Endodermal cell (in vitro differentiated cells): ENCODE measurements around the gene C4orf50. TPM values are rescaled to one million over a fixed set of nuclear protein-coding genes. Genes with fewer than 3 reads are reported as not detected.

Experiments used
- DNase-seq: peaks from one replicate; pipeline ENCODE4 v3.0.0-alpha.2; 2017
- H3K27ac ChIP-seq: 2 replicates; pipeline ENCODE4 v1.5.1; 2013; ENCODE audit warnings: mild to moderate bottlenecking, low read depth, low read length, moderate library complexity
- H3K27me3 ChIP-seq: 2 replicates; pipeline ENCODE4 v1.6.1; 2013; ENCODE audit warnings: mild to moderate bottlenecking, low read length, moderate library complexity; ENCODE audit not compliant: insufficient read depth, control insufficient read depth, poor library complexity, severe bottlenecking
- H3K36me3 ChIP-seq: 2 replicates; pipeline ENCODE4 v1.7.0; 2013; ENCODE audit warnings: mild to moderate bottlenecking, low read length, moderate library complexity; ENCODE audit not compliant: control insufficient read depth, insufficient read depth
- H3K4me1 ChIP-seq: one replicate; pipeline ENCODE4 v1.7.0; 2013; ENCODE audit warnings: low read length; ENCODE audit not compliant: control insufficient read depth, insufficient read depth
- H3K4me3 ChIP-seq: 2 replicates; pipeline ENCODE4 v1.5.1; 2013; ENCODE audit warnings: mild to moderate bottlenecking, low read length, moderate library complexity
- H3K9ac ChIP-seq: 2 replicates; pipeline ENCODE4 v1.6.1; 2013; ENCODE audit warnings: mild to moderate bottlenecking, low read length, moderate library complexity; ENCODE audit not compliant: poor library complexity, severe bottlenecking; ENCODE audit errors: extremely low read depth
- H3K9me3 ChIP-seq: 2 replicates; pipeline ENCODE4 v1.6.1; 2013; ENCODE audit warnings: mild to moderate bottlenecking, low read length, moderate library complexity; ENCODE audit not compliant: control insufficient read depth
- H3K27ac Mint-ChIP-seq: 2 replicates; pipeline ENCODE4 v1.8.0; 2020; ENCODE audit warnings: mixed read lengths
- H3K27me3 Mint-ChIP-seq: 2 replicates; pipeline ENCODE4 v1.8.0; 2021; ENCODE audit warnings: mild to moderate bottlenecking, mixed read lengths; ENCODE audit not compliant: insufficient read depth
- H3K36me3 Mint-ChIP-seq: 2 replicates; pipeline ENCODE4 v1.8.0; 2020; ENCODE audit warnings: low read depth, mixed read lengths
- H3K4me1 Mint-ChIP-seq: 2 replicates; pipeline ENCODE4 v1.8.0; 2020; ENCODE audit warnings: mixed read lengths
- H3K4me3 Mint-ChIP-seq: 2 replicates; pipeline ENCODE4 v1.8.0; 2020; ENCODE audit warnings: mild to moderate bottlenecking, moderate library complexity, mixed read lengths
- H3K9me3 Mint-ChIP-seq: 2 replicates; pipeline ENCODE4 v1.8.0; 2020; ENCODE audit warnings: mild to moderate bottlenecking, mixed read lengths
- CTCF ChIP-seq: fragments of 200-600 bp; sonication (generic); conservative IDR thresholded peaks from 2 replicates; pipeline ENCODE4 v1.5.0; 2021; ENCODE audit warnings: antibody characterized with exemption, mild to moderate bottlenecking
- WGBS, 2 experiments: methylation state at CpG; one replicate each; pipeline versions ENCODE4 v1.1.5 to v1.1.7; 2013; ENCODE audit warnings: missing lambda C conversion rate in 2 of 2, mixed read lengths in 1 of 2; ENCODE audit not compliant: insufficient coverage in 1 of 2, insufficient read length in 1 of 2; 5-methylcytosine and 5-hydroxymethylcytosine counted together
- long read RNA-seq, 4 experiments: library from polyadenylated mRNA in 2 of 4; library from RNA in 1 of 4; library from capped mRNA in 1 of 4; stranded (forward) in 3 of 4; unstranded in 1 of 4; transcript quantifications; one replicate each; pipeline ENCODE4 v2.0.0, GENCODE V29; 2020 to 2021; ENCODE audit warnings: inconsistent platforms in 1 of 4
- polyA plus RNA-seq, 2 experiments: library from polyadenylated mRNA; stranded (reverse); fragments of 50-300 nt; gene quantifications; one replicate each; pipeline ENCODE4 v1.2.3, GENCODE V29; 2013
- total RNA-seq, 2 donors: library from RNA; stranded (reverse); fragmentation: NEBNext Ultra II Directional in 1 of 2; extraction: Animal tissue kit (Norgen Biotek cat#: 25700) in 1 of 2; gene quantifications; 2 replicates in 1 of 2; 3 replicates in 1 of 2; pipeline ENCODE4 v1.2.1, GENCODE V29; 2021

C4orf50 gene
- 1 to 10 TPM in 1 of 2 donors, under 1 TPM in 1; 0.84 to 1.6 TPM for total RNA-seq
- 0.11 TPM for polyA plus RNA-seq (2013, experiment 1 of 2)
- 0.17 TPM for polyA plus RNA-seq (2013, experiment 2 of 2)
- long read RNA-seq, experiment 1, partial matches to known transcripts = 1 of 1 reads
- long read RNA-seq, experiment 1, other reads (novel, unspliced or antisense) = 0 of 1 reads
- long read RNA-seq, experiment 2, partial matches to known transcripts = 6 of 22 reads
- long read RNA-seq, experiment 2, other reads (novel, unspliced or antisense) = 16 of 22 reads
- long read RNA-seq, experiment 3, partial matches to known transcripts = 43 of 76 reads
- long read RNA-seq, experiment 3, other reads (novel, unspliced or antisense) = 33 of 76 reads
- long read RNA-seq, experiment 4 = 0 reads

- WGBS, 2 experiments = 88 to 91% methylated on average over 8 of the region's 8 CpGs
- no peaks in the 10 kb centered on the region for H3K36me3 ChIP-seq
- no peaks in the 10 kb centered on the region for H3K4me1 ChIP-seq
- H3K27ac Mint-ChIP-seq = no peak within 1 kb of the TSS
- H3K4me3 ChIP-seq = no peak within 1 kb of the TSS
- peaks cover 2% of the 10 kb centered on the region for H3K27me3 Mint-ChIP-seq
- DNase-seq = no peak
- H3K9ac ChIP-seq = no peak within 1 kb of the TSS
- no peaks in the 10 kb centered on the region for H3K9me3 ChIP-seq
- H3K27ac ChIP-seq = no peak within 1 kb of the TSS
- no peaks in the 10 kb centered on the region for H3K27me3 ChIP-seq
- H3K4me3 Mint-ChIP-seq = no peak within 1 kb of the TSS
- no peaks in the 10 kb centered on the region for H3K4me1 Mint-ChIP-seq
- no peak for TF ChIP-seq CTCF
- H3K9me3 Mint-ChIP-seq = no peaks in the 10 kb centered on the region
- H3K36me3 Mint-ChIP-seq = no peaks in the 10 kb centered on the region
These were observed at the start of gene C4orf50 for GRCh38 chr4:6018331-6018730. Gene C4orf50, minus strand, starts transcription at chr4:6018431.

GRCh38 chr4:6065934-6066590 is 47.8 kb upstream of the C4orf50 start:
- H3K27me3 Mint-ChIP-seq = no peaks in the 10 kb centered on the region
- H3K27ac ChIP-seq = no peak overlapping the region

DNA sequence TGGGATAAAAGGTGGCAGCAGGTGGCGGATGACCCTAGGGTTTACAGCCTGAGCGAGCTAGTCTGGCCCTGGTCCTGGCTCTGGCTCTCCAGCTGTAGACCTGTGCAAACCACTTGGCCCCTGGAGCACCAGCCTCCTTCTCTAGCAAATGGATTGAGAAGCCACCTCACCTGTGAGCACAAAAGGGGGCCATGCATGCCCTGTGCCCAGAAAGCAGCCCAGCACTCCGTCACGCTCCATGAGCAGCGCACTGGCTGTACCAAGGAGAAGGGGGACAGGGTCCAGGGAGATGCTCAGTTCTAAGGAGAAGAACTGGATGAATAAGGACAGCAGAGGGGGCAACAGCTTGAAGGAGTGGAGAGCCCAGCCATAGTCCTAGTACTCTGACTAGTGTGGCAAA is 46.9 kb upstream of the C4orf50 start:
- Mint-ChIP-seq H3K9me3 (peaks cover 12% of the 10 kb centered on the region), H3K27me3 (no peaks in the 10 kb centered on the region), H3K4me3 (no peak overlapping the region), H3K27ac (no peak overlapping the region), H3K4me1 (no peaks in the 10 kb centered on the region), H3K36me3 (peaks cover 52% of the 10 kb centered on the region)
- H3K9me3 ChIP-seq = peaks cover 11% of the 10 kb centered on the region
- no peak for DNase-seq
- H3K36me3 ChIP-seq = peaks cover 21% of the 10 kb centered on the region
- TF ChIP-seq CTCF = no peak
- H3K9ac ChIP-seq = no peak overlapping the region
- 93 to 100% methylated on average over 2 to 5 of the region's 5 CpGs for WGBS, 2 experiments
- no peaks in the 10 kb centered on the region for H3K27me3 ChIP-seq
- no peak overlapping the region for H3K4me3 ChIP-seq
- no peaks in the 10 kb centered on the region for H3K4me1 ChIP-seq
- no peak overlapping the region for H3K27ac ChIP-seq

More at GRCh38 chr4:6065934-6066590, 47.8 kb upstream of the C4orf50 start:
- H3K9ac ChIP-seq = no peak overlapping the region
- H3K9me3 ChIP-seq = peaks cover 2% of the 10 kb centered on the region
- Mint-ChIP-seq H3K36me3 (peaks cover 43% of the 10 kb centered on the region), H3K9me3 (peaks cover 4% of the 10 kb centered on the region), H3K4me1 (no peaks in the 10 kb centered on the region), H3K4me3 (no peak overlapping the region), H3K27ac (peak overlapping the region; percentile 47)
- DNase-seq = no peak
- no peak for TF ChIP-seq CTCF
- peaks cover 12% of the 10 kb centered on the region for H3K36me3 ChIP-seq
- H3K4me1 ChIP-seq = no peaks in the 10 kb centered on the region
- 91 to 95% methylated on average over 10 of the region's 10 CpGs for WGBS, 2 experiments
- H3K4me3 ChIP-seq = no peak overlapping the region
- H3K27me3 ChIP-seq = no peaks in the 10 kb centered on the region
